HL-60 (cell line): ENCODE measurements around the gene VTN.

ENCODE experiments used
- CTCF ChIP-seq: IDR thresholded peaks from one replicate; pipeline ENCODE4 v1.5.1; 2011; ENCODE audit warnings: low read length, control low read depth, inconsistent platforms; ENCODE audit not compliant: insufficient read depth
- POLR2AphosphoS5 ChIP-seq: IDR thresholded peaks from 2 replicates; pipeline ENCODE4 v1.6.1; 2012; ENCODE audit warnings: low read depth
- SPI1 ChIP-seq: IDR thresholded peaks from 2 replicates; pipeline ENCODE4 v1.6.1; 2012; ENCODE audit warnings: low read depth, mild to moderate bottlenecking, borderline replicate concordance

GRCh38 chr17:28346746-28347246 lies 23.3 kb downstream of the VTN start:
- no peak for TF ChIP-seq SPI1
- TF ChIP-seq CTCF, result no peak
- TF ChIP-seq POLR2AphosphoS5, result no peak
